ENCODE results near the gene SHMT2.

The SHMT2 gene

GRCh38 chr12:57213058-57213715, 16.3 kb upstream of the SHMT2 start:
- no peaks in the 10 kb centered on the region for H3K9me3 ChIP-seq (ENCODE audit: low read depth, low read length)
- TF ChIP-seq POLR2AphosphoS5 (IDR thresholded peaks at IDR 0.05; ENCODE audit: borderline replicate concordance, low read depth, low read length) (no peak), FOXP2 (optimal IDR thresholded peaks at IDR 0.05; ENCODE audit: control extremely low read depth, extremely low read length, insufficient read depth) (no peak), EZH2 (IDR thresholded peaks at IDR 0.05) (no peak)
- 0 out of 2 replicates have a peak overlapping the region, but pooled peaks have one; percentile 42 for H3K27ac ChIP-seq
- peaks cover 6% of the 10 kb centered on the region; the same call in 1 of the 2 replicates for H3K36me3 ChIP-seq (ENCODE audit: insufficient read depth, low read length)
- H3K9ac ChIP-seq (ENCODE audit: insufficient read length): no peak overlapping the region
- no peak for DNase-seq (ENCODE audit: low read depth, low spot score)
- peak overlapping the region; percentile 33 for H3K4me3 ChIP-seq

GRCh38 chr12:57213763-57214397, 15.6 kb upstream of the SHMT2 start:
- peak overlapping the region; percentile 33 for H3K4me3 ChIP-seq
- TF ChIP-seq EZH2 (IDR thresholded peaks at IDR 0.05): no peak
- TF ChIP-seq POLR2AphosphoS5 (IDR thresholded peaks at IDR 0.05; ENCODE audit: borderline replicate concordance, low read depth, low read length): no peak
- H3K27ac ChIP-seq: no peak overlapping the region
- DNase-seq (ENCODE audit: low read depth, low spot score): no peak
- H3K9ac ChIP-seq (ENCODE audit: insufficient read length): no peak overlapping the region
- no peaks in the 10 kb centered on the region for H3K9me3 ChIP-seq (ENCODE audit: low read depth, low read length)
- peaks cover 6% of the 10 kb centered on the region; the same call in 1 of the 2 replicates for H3K36me3 ChIP-seq (ENCODE audit: insufficient read depth, low read length)

- no peak overlapping the region for H3K27ac ChIP-seq
Measured at GRCh38 chr12:57214398-57214781, 15.1 kb upstream of the SHMT2 start.

GRCh38 chr12:57215065-57215464, 14.4 kb upstream of the SHMT2 start:
- H3K9ac ChIP-seq (ENCODE audit: insufficient read length): no peak overlapping the region
- no peak overlapping the region for H3K27ac ChIP-seq
- H3K36me3 ChIP-seq (ENCODE audit: insufficient read depth, low read length): peaks cover 6% of the 10 kb centered on the region; the same call in 1 of the 2 replicates
- H3K4me3 ChIP-seq: no peak overlapping the region
- DNase-seq (ENCODE audit: low read depth, low spot score): no peak
- no peaks in the 10 kb centered on the region for H3K9me3 ChIP-seq (ENCODE audit: low read depth, low read length)
- TF ChIP-seq EZH2 (IDR thresholded peaks at IDR 0.05): no peak
- no peak for TF ChIP-seq FOXP2 (optimal IDR thresholded peaks at IDR 0.05; ENCODE audit: control extremely low read depth, extremely low read length, insufficient read depth)

More at GRCh38 chr12:57214398-57214781, 15.1 kb upstream of the SHMT2 start:
- Histone ChIP-seq H3K36me3 (ENCODE audit: insufficient read depth, low read length) (peaks cover 6% of the 10 kb centered on the region; the same call in 1 of the 2 replicates), H3K4me3 (no peak overlapping the region; the same call in 1 of the 2 replicates), H3K9me3 (ENCODE audit: low read depth, low read length) (no peaks in the 10 kb centered on the region), H3K9ac (ENCODE audit: insufficient read length) (no peak overlapping the region)
- TF ChIP-seq EZH2 (IDR thresholded peaks at IDR 0.05) (no peak), POLR2AphosphoS5 (IDR thresholded peaks at IDR 0.05; ENCODE audit: borderline replicate concordance, low read depth, low read length) (peak; percentile 14; the same call in 1 of the 2 replicates)
- DNase-seq (ENCODE audit: low read depth, low spot score): no peak

GRCh38 chr12:57215668-57216013, 13.9 kb upstream of the SHMT2 start:
- DNase-seq (ENCODE audit: low read depth, low spot score): no peak
- no peak for TF ChIP-seq EZH2 (IDR thresholded peaks at IDR 0.05)
- no peak for TF ChIP-seq FOXP2 (optimal IDR thresholded peaks at IDR 0.05; ENCODE audit: control extremely low read depth, extremely low read length, insufficient read depth)
- TF ChIP-seq POLR2AphosphoS5 (IDR thresholded peaks at IDR 0.05; ENCODE audit: borderline replicate concordance, low read depth, low read length): no peak

GRCh38 chr12:57216014-57216911, 13.2 kb upstream of the SHMT2 start, which contains the start of gene NXPH4:
Gene NXPH4, plus strand, starts transcription at chr12:57216794. Its CDS starts 176 bp downstream, at chr12:57216970.
- TF ChIP-seq POLR2AphosphoS5 (IDR thresholded peaks at IDR 0.05; ENCODE audit: borderline replicate concordance, low read depth, low read length) (no peak), EZH2 (IDR thresholded peaks at IDR 0.05) (no peak), FOXP2 (optimal IDR thresholded peaks at IDR 0.05; ENCODE audit: control extremely low read depth, extremely low read length, insufficient read depth) (no peak)
- no peak for DNase-seq (ENCODE audit: low read depth, low spot score)
- Histone ChIP-seq H3K27ac (no peak within 1 kb of the TSS), H3K9ac (ENCODE audit: insufficient read length) (peak within 1 kb of the TSS; percentile 67), H3K9me3 (ENCODE audit: low read depth, low read length) (no peaks in the 10 kb centered on the region), H3K4me3 (peak within 1 kb of the TSS; percentile 80), H3K36me3 (ENCODE audit: insufficient read depth, low read length) (peaks cover 6% of the 10 kb centered on the region; the same call in 1 of the 2 replicates)

More at GRCh38 chr12:57215668-57216013, 13.9 kb upstream of the SHMT2 start:
- Histone ChIP-seq H3K9ac (ENCODE audit: insufficient read length) (no peak overlapping the region), H3K4me3 (0 out of 2 replicates have a peak overlapping the region, but pooled peaks have one; percentile 75), H3K9me3 (ENCODE audit: low read depth, low read length) (no peaks in the 10 kb centered on the region), H3K36me3 (ENCODE audit: insufficient read depth, low read length) (peaks cover 6% of the 10 kb centered on the region; the same call in 1 of the 2 replicates), H3K27ac (no peak overlapping the region)

- peak overlapping the region; percentile 67 for H3K9ac ChIP-seq (ENCODE audit: insufficient read length)
- no peak for DNase-seq (ENCODE audit: low read depth, low spot score)
Measured at GRCh38 chr12:57216921-57217879, 12.3 kb upstream of the SHMT2 start.

More at GRCh38 chr12:57216921-57217879, 12.3 kb upstream of the SHMT2 start:
- Histone ChIP-seq H3K27ac (no peak overlapping the region), H3K4me3 (peak overlapping the region; percentile 80), H3K36me3 (ENCODE audit: insufficient read depth, low read length) (peaks cover 3% of the 10 kb centered on the region; the same call in 1 of the 2 replicates), H3K9me3 (ENCODE audit: low read depth, low read length) (no peaks in the 10 kb centered on the region)
- TF ChIP-seq EZH2 (IDR thresholded peaks at IDR 0.05) (no peak), POLR2AphosphoS5 (IDR thresholded peaks at IDR 0.05; ENCODE audit: borderline replicate concordance, low read depth, low read length) (no peak), FOXP2 (optimal IDR thresholded peaks at IDR 0.05; ENCODE audit: control extremely low read depth, extremely low read length, insufficient read depth) (no peak)

All from SK-N-MC (cell line).